ENCODE results near the gene DNM3. TPM values are rescaled to one million over a fixed set of nuclear protein-coding genes. Genes with fewer than 3 reads are reported as not detected.

Gene DNM3
- total and polyA plus RNA-seq, 10 of the 15 experiments (the other 5 are each of a cell fraction or from before 2014, with no cell fraction given), result 0.03 to 1.5 (median 0.08) TPM; not detected in 3

DNA sequence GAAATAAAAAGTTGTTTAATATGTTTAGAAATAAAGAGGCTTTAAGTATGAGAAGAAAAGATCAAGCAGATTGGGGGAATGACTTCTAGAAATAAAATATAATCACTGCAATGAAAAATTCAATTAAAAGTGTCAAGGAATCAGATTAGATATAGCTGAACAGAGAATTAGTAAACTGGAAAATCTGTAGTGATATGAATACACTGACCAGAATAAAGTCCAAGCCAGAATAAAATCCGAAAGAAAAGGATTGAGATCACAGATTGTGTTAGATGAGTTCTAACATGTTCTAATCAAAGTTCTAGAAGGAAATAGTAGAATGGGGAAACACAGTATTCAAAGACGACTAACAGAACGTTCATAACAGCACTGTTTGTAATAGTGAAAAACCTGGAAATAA lies 506.1 kb downstream of the DNM3 start:
- TF ChIP-seq CBX3 (IDR thresholded peaks at IDR 0.05; ENCODE audit: borderline replicate concordance, low read depth), result 0 out of 2 replicates have a peak, but pooled peaks have one; percentile 62
- no peak for TF ChIP-seq EED (IDR thresholded peaks at IDR 0.05; ENCODE audit: low read depth)
- H3K36me3 ChIP-seq (ENCODE audit: control insufficient read depth in 2 of 2, insufficient read depth in 2 of 2, low read length in 1 of 2), result no peaks in the 10 kb centered on the region
- no peaks in the 10 kb centered on the region for H3K79me2 ChIP-seq (ENCODE audit: control insufficient read depth, insufficient read depth, low read length)
- no peak overlapping the region for H2AFZ ChIP-seq (ENCODE audit: control insufficient read depth, low read depth, low read length)
- peaks cover 16% of the 10 kb centered on the region for H3K9me3 ChIP-seq (replicated peaks; ENCODE audit: control insufficient read depth, insufficient read depth, low read length)
- POLR2A ChIA-PET, result interaction anchor here (0.7 to 1.2 kb wide), 4 partner anchors 31 to 172 kb away, joined by 3 to 8 read pairs (median 4); no protein-coding TSS in a partner anchor
- SMC1A ChIA-PET (ENCODE audit: uncharacterized antibody, unreplicated experiment), result interaction anchor here (0.7 to 15.2 kb wide), 6 partner anchors 8 to 849 kb away, joined by 3 to 489 read pairs (median 3); no protein-coding TSS in a partner anchor
- H3K27me3 ChIP-seq (replicated peaks in 1 of 2; ENCODE audit: control insufficient read depth in 2 of 2, insufficient read depth in 2 of 2, low read length in 1 of 2), result no peaks in the 10 kb centered on the region
- H3K4me3 ChIP-seq, result no peak overlapping the region
- ATAC-seq, result no peak
- DNase-seq (ENCODE audit: low read depth, low spot score), result no peak
- CTCF ChIA-PET, result no interaction called here
- in situ Hi-C loops (cut with MboI), result no loop called here
- WGBS (ENCODE audit: insufficient coverage, insufficient replicate concordance, low lambda C conversion rate, missing lambda C conversion rate), result 94% methylated on average over 3 of the region's 3 CpGs
- RAD21 ChIA-PET (ENCODE audit: unreplicated experiment), result interaction anchor here (0.9 to 13.2 kb wide), 3 partner anchors 10 to 48 kb away, joined by 4 to 407 read pairs (median 364); no protein-coding TSS in a partner anchor
- no peak overlapping the region for H3K9ac ChIP-seq (ENCODE audit: control insufficient read depth, insufficient read depth, low read length)
- peaks cover 25% of the 10 kb centered on the region for H3K4me1 ChIP-seq (ENCODE audit: control insufficient read depth, insufficient read depth, low read length)
- intact Hi-C loops (cut with micrococcal nuclease; ENCODE audit: unreplicated experiment), result no loop called here
- FAIRE-seq, result no peak
- no peak overlapping the region for H3K27ac ChIP-seq (ENCODE audit: control insufficient read depth, insufficient read depth)
- BruUV-seq (replicated peaks), result no TSS peak
- no peaks in the 10 kb centered on the region for H4K20me1 ChIP-seq (ENCODE audit: control insufficient read depth, insufficient read depth)
- no peak overlapping the region for H3K4me2 ChIP-seq (ENCODE audit: control insufficient read depth, insufficient read depth)

GRCh38 chr1:172350856-172351255 lies 509.6 kb downstream of the DNM3 start:
- CTCF ChIA-PET, result no interaction called here
- Histone ChIP-seq H3K9me3 (replicated peaks; ENCODE audit: control insufficient read depth, insufficient read depth, low read length) (peaks cover 21% of the 10 kb centered on the region), H3K36me3 (ENCODE audit: control insufficient read depth in 2 of 2, insufficient read depth in 2 of 2, low read length in 1 of 2) (no peaks in the 10 kb centered on the region), H3K27ac (ENCODE audit: control insufficient read depth, insufficient read depth) (no peak overlapping the region), H3K79me2 (ENCODE audit: control insufficient read depth, insufficient read depth, low read length) (no peaks in the 10 kb centered on the region), H3K4me2 (ENCODE audit: control insufficient read depth, insufficient read depth) (no peak overlapping the region), H2AFZ (ENCODE audit: control insufficient read depth, low read depth, low read length) (no peak overlapping the region), H3K27me3 (replicated peaks in 1 of 2; ENCODE audit: control insufficient read depth in 2 of 2, insufficient read depth in 2 of 2, low read length in 1 of 2) (no peaks in the 10 kb centered on the region), H3K4me3 (no peak overlapping the region), H4K20me1 (ENCODE audit: control insufficient read depth, insufficient read depth) (no peaks in the 10 kb centered on the region), H3K9ac (ENCODE audit: control insufficient read depth, insufficient read depth, low read length) (no peak overlapping the region), H3K4me1 (ENCODE audit: control insufficient read depth, insufficient read depth, low read length) (no peaks in the 10 kb centered on the region; the same call in none of the 2 replicates)
- intact Hi-C loops (cut with micrococcal nuclease; ENCODE audit: unreplicated experiment), result loop anchor here (10.0 kb wide), 1 partner anchor 746 kb away; no protein-coding TSS in a partner anchor
- RAD21 ChIA-PET (ENCODE audit: unreplicated experiment), result interaction anchor here (13.2 kb wide), 1 partner anchor 44 kb away, joined by 394 read pairs; no protein-coding TSS in a partner anchor
- POLR2A ChIA-PET, result interaction anchor here (1.1 to 2.6 kb wide), 2 partner anchors 11 to 30 kb away, joined by 4 to 7 read pairs; no protein-coding TSS in a partner anchor
- in situ Hi-C loops (cut with MboI), result no loop called here
- no TSS peak for BruUV-seq (replicated peaks)
- SMC1A ChIA-PET (ENCODE audit: uncharacterized antibody, unreplicated experiment), result interaction anchor here (2.9 to 15.3 kb wide), 4 partner anchors 9 to 43 kb away, joined by 12 to 489 read pairs (median 397); no protein-coding TSS in a partner anchor
- ATAC-seq (no peak), DNase-seq (ENCODE audit: low read depth, low spot score) (no peak), FAIRE-seq (no peak)
- TF ChIP-seq LARP7 (IDR thresholded peaks at IDR 0.05) (no peak), SIX5 (IDR thresholded peaks at IDR 0.05; ENCODE audit: low read depth, low read length, severe bottlenecking) (no peak), TBL1XR1 (IDR thresholded peaks at IDR 0.05; ENCODE audit: low read depth, low read length) (no peak), CHD1 (IDR thresholded peaks at IDR 0.05; ENCODE audit: low read depth, low read length) (no peak), HSF1 (IDR thresholded peaks at IDR 0.05; ENCODE audit: low read depth, low read length) (no peak), CBX3 (IDR thresholded peaks at IDR 0.05; ENCODE audit: borderline replicate concordance, low read depth) (no peak), ZNF384 (IDR thresholded peaks at IDR 0.05; ENCODE audit: borderline replicate concordance, low read depth, low read length) (no peak), FOXK2 (IDR thresholded peaks at IDR 0.05) (no peak), ZNF24 (IDR thresholded peaks at IDR 0.05) (no peak), ZBED1 (IDR thresholded peaks at IDR 0.05; ENCODE audit: borderline replicate concordance) (no peak), ZNF207 (IDR thresholded peaks at IDR 0.05; ENCODE audit: borderline replicate concordance) (no peak), TCF7 (IDR thresholded peaks at IDR 0.05; ENCODE audit: borderline replicate concordance) (no peak), KAT2A (conservative IDR thresholded peaks at IDR 0.05; ENCODE audit: control insufficient read depth, low read depth, low read length) (no peak)
- TF ChIP-seq, protein P1, sequence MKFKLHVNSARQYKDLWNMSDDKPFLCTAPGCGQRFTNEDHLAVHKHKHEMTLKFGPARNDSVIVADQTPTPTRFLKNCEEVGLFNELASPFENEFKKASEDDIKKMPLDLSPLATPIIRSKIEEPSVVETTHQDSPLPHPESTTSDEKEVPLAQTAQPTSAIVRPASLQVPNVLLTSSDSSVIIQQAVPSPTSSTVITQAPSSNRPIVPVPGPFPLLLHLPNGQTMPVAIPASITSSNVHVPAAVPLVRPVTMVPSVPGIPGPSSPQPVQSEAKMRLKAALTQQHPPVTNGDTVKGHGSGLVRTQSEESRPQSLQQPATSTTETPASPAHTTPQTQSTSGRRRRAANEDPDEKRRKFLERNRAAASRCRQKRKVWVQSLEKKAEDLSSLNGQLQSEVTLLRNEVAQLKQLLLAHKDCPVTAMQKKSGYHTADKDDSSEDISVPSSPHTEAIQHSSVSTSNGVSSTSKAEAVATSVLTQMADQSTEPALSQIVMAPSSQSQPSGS (IDR thresholded peaks at IDR 0.05; ENCODE audit: low read length), result no peak

All from GM12878 (cell line).